Skin of body (tissue), 2 donors: ENCODE results near the gene PCLAF. TPM values are rescaled to one million over a fixed set of nuclear protein-coding genes. Genes with fewer than 3 reads are reported as not detected.
"Not testable (repeated sequence)": the region's sequence is repeated elsewhere in the genome, so short reads cannot be mapped to it uniquely, and the experiment has no call there.

Experiments used
- DNase-seq: peaks from one replicate; lab custom pipeline; 2025; lab: John Stamatoyannopoulos, UW
- total RNA-seq: library from RNA; depleted of rRNA; stranded (reverse); fragments of >200 nt; gene quantifications from one replicate; pipeline ENCODE4 v1.2.3, GENCODE V29; 2014

Gene PCLAF, protein sequence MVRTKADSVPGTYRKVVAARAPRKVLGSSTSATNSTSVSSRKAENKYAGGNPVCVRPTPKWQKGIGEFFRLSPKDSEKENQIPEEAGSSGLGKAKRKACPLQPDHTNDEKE
- 21.2 TPM for total RNA-seq

- DNase-seq: peak; percentile 96
Measured at GRCh38 chr15:64381000-64381751, at the start of gene PCLAF. Gene PCLAF, minus strand, starts transcription at chr15:64381441. Its CDS starts 70 bp downstream, at chr15:64381371.

GRCh38 chr15:64430000-64430735 lies 48.9 kb upstream of the PCLAF start:
- peak; percentile 90 for DNase-seq

DNA sequence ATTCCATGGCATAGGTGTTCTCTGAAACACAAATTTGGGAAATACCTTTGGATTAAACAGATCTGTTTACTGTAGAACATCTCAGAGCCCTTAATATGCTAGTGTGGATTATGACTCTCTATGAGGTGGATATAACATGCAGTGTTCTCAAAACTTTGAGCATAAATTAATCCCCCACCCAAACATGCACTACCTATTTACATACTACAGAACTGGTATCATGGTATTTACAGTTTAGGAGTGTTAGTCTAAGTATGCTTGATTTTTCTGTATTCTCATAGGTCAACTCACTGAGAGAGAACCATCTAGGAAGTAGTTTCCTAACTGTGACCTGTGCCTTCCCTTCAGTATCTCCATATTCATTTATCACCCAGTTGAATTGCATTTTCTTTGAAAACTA lies 48.2 kb upstream of the PCLAF start:
- no peak for DNase-seq

DNA sequence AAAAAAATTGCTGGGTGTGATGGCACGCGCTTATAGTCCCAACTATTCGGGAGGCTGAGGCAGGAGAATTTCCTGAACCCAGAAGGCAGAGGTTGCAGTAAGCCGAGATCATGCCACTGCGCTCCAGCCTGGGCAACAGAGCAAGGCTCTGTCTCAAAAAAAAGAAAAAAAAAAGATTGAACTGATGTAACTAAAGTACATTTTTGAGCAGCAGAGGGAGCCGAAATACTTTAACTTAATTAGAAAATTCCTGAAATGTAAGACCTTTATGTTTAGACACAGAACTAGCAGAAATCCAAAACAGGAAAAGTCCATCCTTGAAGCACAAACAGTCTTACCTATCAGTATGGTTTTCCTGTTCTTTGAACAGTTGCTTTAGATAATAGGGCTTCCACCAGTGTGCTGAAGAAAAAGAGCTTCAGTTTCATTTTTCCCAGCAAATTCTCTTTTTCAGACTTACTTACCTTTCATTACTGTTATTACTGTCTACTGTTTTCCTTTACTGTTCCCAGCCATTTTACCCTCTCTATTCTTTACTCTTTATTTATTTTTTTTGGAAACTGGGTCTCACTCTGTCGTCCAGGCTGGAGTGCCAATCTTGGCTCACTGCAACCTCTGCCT lies 45.7 kb upstream of the PCLAF start:
- no peak for DNase-seq

- DNase-seq: peak; percentile 35
Measured at GRCh38 chr15:64425221-64425620, 44.0 kb upstream of the PCLAF start.

DNA sequence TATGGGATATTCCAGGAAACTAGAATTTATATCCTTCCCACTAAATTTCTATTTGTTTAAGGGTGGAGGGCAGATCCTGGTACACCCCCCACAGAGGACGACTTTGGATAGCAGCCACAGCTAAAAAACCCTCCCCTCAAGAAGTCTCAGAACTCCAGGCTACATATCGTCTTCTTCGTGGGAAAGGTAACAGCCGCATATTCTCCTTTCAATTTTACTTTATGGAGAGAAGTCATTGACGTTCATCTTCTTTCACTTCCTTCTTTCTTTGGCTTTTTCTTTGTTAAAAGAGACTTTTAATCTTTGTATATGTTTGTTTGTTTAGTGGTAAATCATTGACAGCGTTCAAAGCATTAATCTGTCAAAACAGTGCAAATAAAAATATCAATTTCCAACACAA lies 42.7 kb upstream of the PCLAF start:
- DNase-seq: no peak

GRCh38 chr15:64422697-64423096 lies 41.5 kb upstream of the PCLAF start:
- no peak for DNase-seq

DNA sequence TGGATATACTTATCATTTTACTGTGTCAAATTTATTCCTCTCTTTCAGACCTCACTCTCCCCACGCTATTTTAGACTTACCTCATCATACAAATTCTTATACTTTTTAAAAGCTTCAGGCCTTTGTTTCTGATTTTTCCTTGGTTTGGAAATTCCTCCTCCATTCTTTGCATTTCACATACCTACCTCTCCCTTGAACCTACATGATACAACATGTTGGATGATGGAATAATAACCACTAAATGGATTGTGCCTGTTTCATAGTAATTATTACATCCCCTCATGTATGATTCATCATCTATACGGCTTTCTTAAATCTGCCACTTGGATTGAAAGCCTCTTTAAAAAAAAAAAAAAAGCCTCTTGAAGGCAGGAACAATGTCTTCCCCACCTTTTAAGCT lies 31.0 kb upstream of the PCLAF start:
- no peak for DNase-seq

GRCh38 chr15:64400583-64400982 lies 19.3 kb upstream of the PCLAF start:
- no peak for DNase-seq

DNA sequence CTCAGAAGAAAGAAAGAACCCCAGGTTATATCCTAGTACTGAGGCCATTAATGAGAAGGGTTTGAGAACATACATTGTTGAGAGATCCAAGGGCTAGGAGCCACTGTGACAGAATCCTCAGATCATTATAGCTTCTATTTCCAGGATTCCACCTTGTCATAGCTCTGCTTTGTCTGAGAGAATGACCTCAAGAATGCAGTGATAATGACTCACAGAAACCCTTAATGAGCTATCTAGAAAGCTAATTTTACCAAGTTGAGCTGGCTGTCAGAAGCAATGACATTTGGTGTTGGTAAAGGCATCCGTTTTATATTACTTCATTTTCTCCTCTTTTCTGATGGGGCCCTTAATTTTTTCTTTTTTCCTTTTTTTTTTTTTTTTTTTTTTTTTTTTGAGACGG lies 17.3 kb upstream of the PCLAF start:
- DNase-seq: no peak

DNA sequence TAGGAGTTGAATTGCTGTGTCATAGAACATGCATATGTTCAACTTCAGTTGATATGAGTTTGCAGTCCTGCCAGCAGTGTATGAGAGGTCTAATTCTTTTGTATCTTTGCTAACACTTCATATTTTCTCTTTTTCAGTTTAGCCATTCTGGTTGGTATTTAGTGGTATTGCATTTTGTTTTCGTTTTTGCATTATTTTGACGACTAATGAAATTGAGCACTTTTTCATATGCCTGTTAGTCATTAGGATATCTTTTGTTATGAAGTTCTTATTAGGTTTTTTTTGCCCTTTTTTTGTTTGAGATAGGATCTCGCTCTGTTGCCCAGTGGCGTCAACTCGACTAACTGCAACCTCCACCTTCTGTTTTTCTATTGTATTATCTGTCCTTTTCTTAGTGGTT lies 15.5 kb upstream of the PCLAF start:
- DNase-seq: no peak

DNA sequence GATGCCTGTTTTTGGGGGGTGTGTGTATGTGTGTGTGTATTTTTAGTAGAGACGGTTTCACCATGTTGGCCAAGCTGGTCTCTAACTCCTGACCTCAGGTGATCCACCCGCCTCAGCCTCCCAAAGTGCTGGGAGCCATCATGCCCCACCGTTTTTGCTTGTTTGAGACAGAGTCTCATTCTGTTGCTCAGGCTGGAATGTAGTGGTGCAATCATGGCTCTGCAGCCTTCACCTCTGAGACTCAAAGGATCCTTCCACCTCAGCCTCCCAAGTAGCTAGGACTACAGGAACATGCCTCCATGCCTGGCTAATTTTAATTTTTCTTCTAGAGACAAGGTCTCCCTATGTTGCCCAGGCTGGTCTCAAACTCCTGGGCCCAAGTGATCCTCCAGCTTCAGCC lies 11.2 kb upstream of the PCLAF start:
- DNase-seq: not testable (repeated sequence)

DNA sequence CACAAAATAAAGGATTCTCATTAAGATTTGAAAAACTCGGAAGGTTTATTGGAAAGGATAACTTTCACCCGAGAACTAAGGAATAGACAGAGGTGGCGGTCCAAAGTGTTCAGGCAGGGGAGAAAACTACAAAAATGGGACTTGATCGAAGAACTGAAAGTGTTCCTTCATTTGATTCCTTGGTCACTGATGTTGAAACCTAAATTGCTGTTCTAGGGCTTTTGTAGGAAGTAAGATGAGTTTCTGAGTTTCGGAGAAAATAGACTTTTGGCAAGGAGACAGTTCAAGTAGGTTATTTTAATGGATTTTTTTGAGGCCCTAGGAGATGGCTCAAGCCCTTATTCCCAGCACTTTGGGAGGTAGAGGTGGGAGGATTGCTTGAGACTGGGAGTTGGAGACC lies 7.8 kb upstream of the PCLAF start:
- no peak for DNase-seq

- DNase-seq: peak; percentile 97
Measured at GRCh38 chr15:64387562-64388168, 6.4 kb upstream of the PCLAF start, which contains the start of gene TRIP4. Gene TRIP4, plus strand, starts transcription at chr15:64387836. Its CDS starts 28 bp downstream, at chr15:64387864.

DNA sequence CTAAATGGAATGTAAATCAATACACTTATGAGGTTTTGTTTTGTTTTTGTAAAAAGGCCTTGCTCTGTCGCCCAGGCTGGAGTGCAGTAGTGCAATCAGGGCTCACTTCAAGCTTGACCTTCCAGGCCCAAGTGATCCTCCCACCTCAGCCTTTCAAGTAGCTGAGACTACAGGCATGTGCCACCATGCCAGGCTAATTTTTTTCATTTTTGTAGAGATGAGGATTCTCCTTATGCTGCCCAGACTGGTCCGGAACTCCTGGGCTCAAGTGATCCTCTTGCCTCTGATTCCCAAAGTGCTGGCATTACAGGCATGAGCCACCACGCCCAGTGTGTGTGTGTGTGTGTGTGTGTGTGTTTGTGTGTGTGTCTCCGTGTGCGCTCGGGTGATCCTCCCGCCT lies 5.0 kb upstream of the PCLAF start:
- no peak for DNase-seq

- no peak for DNase-seq
Measured at GRCh38 chr15:64383760-64384159, 2.5 kb upstream of the PCLAF start.

DNA sequence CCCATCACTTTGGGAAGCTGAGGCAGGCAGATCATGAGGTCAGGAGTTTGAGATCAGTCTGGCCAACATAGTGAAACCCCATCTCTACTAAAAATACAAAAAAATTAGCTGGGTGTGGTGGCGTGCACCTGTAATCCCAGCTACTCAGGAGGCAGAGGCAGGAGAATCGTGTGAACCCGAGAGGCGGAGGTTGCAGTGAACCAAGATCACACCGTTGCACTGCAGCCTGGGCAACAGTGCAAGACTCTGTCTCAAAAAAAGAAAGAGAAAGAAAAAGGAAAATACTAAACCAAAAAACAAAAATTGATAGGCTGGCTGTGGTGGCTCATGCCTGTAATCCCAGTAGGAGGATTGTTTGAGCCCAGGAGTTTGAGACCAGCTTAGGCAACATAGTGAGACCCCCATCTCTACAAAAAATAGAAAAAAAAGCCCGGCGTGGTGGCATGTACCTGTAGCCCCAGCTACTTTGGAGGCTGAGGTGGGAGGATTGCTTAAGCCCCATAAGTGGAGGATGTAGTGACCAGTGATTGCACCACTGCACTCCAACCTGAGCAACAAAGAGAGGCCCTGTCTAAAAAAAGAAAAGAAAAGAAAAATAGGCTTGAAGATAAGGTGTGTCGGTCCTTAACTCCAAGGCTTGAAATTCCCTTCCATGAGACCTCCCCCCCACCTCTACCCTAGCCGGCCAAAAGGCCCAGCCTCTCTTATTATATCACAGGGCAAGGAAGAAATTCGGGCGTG lies 941 bp downstream of the PCLAF start:
- DNase-seq: not testable (repeated sequence)

DNA sequence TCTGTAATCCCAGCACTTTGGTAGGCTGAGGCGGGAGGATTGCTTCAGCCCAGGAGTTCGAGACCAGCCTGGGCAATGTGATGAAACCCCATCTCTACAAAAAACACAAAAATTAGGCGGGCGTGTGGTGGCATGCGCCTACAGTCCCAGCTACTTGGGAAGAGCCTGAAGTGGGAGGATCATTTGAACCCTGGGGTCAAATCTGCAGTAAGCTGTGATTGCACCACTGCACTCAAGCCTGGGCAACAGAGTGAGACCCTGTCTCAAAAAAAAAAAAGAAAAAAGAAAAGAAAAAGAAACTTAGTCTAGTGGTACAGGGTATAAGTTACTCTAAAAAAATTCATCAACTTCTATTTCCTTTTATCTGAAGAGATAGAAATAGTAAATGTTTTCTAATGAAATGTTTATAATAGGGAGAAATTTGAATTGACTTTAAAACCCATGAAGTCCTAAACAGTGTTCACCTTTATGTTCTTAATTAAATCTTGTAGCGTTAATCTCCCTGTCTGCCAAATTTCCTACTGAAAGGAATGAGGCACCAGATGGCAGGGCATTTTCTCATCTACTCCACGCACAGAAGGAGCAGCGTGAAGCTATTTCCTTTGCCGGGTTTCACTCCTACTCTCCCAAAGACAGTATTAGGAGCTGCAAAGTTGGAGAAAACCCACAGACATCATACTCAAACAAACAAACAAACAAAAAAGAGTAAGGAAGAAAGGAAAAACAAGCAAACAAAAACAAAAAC lies 1.9 kb downstream of the PCLAF start:
- DNase-seq: no peak

- no peak for DNase-seq
Measured at GRCh38 chr15:64373360-64373759, 7.9 kb downstream of the PCLAF start.

GRCh38 chr15:64371383-64371782 lies 9.9 kb downstream of the PCLAF start:
- not testable (repeated sequence) for DNase-seq
